Fibroblast of mammary gland (primary cell): ENCODE data around the gene MCM9.
"Not testable (repeated sequence)": the region's sequence is repeated elsewhere in the genome, so short reads cannot be mapped to it uniquely, and the experiment has no call there.

Experiments used
- DNase-seq: peaks from one replicate; pipeline ENCODE4 v3.0.0-alpha.2; 2010; ENCODE audit warnings: low read depth
- H3K4me3 ChIP-seq: 2 replicates; pipeline ENCODE4 v1.5.1; 2011; ENCODE audit warnings: low read depth, mild to moderate bottlenecking, low read length, moderate library complexity; ENCODE audit not compliant: control insufficient read depth
- TF ChIP-seq, protein P1 (sequence below): conservative IDR thresholded peaks from 2 replicates; pipeline ENCODE4 v1.5.1; 2011; ENCODE audit warnings: low read depth, low read length, inconsistent platforms; ENCODE audit not compliant: control insufficient read depth, insufficient read depth

MCM9 gene

DNA sequence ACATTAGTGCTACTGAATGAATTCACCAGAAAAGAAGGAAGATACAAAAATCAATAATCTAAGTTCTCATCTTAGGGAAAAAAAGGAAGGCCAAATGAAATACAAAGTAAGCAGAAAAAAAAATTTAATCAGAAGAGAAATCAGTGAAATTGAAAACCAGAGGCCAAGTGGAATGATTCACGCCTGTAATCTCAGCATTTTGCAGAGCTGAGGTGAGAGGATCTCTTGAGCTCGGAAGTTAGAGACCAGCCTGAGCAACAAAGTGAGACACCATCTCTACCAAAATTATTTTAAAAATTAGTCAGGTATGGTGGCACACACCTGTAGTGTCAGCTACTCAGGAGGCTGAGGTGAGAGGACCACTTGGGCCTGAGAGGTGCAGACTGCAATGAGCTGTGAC lies 62.2 kb downstream of the MCM9 start:
- H3K4me3 ChIP-seq = no peak overlapping the region
- TF ChIP-seq, protein P1, sequence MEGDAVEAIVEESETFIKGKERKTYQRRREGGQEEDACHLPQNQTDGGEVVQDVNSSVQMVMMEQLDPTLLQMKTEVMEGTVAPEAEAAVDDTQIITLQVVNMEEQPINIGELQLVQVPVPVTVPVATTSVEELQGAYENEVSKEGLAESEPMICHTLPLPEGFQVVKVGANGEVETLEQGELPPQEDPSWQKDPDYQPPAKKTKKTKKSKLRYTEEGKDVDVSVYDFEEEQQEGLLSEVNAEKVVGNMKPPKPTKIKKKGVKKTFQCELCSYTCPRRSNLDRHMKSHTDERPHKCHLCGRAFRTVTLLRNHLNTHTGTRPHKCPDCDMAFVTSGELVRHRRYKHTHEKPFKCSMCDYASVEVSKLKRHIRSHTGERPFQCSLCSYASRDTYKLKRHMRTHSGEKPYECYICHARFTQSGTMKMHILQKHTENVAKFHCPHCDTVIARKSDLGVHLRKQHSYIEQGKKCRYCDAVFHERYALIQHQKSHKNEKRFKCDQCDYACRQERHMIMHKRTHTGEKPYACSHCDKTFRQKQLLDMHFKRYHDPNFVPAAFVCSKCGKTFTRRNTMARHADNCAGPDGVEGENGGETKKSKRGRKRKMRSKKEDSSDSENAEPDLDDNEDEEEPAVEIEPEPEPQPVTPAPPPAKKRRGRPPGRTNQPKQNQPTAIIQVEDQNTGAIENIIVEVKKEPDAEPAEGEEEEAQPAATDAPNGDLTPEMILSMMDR = no peak
- no peak for DNase-seq

DNA sequence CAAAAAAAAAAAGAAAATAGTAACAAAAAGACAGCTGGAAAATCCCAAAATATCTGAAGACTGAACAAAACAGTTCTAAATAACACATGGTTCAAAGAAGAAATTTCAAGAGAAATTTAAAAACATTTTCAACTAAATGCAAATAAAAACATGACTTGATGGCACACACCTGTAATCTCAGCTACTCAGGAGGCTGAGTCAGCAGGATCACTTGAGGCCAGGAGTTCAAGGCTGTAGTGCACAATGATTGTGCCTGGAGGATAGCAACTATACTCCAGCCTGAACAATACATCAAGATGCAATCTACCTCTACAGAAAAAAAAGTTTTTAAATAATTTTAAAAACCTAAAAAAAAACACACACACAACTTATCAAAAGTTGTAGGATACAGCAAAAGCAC lies 62.6 kb downstream of the MCM9 start:
- TF ChIP-seq, protein P1 = no peak
- H3K4me3 ChIP-seq = no peak overlapping the region
- DNase-seq = no peak

DNA sequence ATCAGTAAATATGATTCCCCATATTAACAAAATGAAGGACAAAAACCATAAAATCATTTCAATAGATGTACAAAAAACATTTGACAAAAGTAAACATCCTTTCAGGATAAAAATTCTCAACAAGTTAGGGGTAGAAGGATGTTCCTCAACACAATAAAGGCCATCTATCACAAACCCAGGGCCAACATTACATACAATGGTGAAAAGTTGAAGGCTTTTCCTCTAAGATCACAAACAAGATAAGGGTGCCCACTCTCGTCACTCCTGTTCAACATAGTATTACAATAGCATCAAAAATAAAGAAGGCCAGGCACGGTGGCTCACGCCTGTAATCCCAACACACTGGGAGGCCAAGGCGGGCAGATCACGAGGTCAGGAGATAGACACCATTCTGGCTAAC lies 63.6 kb downstream of the MCM9 start:
- TF ChIP-seq, protein P1 = no peak
- H3K4me3 ChIP-seq = no peak overlapping the region
- no peak for DNase-seq

DNA sequence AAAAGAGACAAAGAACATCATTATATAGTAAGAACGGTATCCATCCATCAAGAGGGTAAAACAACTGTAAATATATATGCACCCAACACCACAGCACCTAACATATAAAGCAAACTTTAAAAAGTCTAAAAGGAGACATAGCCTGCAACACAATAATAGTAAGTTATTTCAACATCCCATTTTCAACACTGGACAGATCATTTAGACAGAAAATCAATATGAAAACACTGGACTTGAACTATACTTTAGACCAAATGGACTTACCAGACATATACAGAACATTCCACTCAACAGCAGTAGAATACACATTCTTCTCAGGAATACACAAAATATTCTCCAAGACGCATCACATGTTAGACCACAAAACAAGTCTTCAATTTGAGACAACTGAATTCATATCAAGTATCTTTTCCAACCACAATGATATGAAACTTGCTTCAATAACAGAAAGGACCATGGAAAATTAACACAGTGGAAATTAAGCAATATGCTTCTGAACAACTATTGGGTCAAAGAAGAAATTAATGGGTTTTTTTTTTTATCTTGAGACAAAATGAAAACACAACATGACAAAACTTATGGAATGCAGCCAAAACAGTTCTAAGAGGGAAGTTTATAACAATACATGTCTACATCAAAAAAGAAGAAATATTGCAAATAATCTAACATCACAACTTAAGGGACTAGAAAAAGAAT lies 64.9 kb downstream of the MCM9 start:
- no peak overlapping the region for H3K4me3 ChIP-seq
- DNase-seq = peak; percentile 55
- TF ChIP-seq, protein P1 = no peak

DNA sequence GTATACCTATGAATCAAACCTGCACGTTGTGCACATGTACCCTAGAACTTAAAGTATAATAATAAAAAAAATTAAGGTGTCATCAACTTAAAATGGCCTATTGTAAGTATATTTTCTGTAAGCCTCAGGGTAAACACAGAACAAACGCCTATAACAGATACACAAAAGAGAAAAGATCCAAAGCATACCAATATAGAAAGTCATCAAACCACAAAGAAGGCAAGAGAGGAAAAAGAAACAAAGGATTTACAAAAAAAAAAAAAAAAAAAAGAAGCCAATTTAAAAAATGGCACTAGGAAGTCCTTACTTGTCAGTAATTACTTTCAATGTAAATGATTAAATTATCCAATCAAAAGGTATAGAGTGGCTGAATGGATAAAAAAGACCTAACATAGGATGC lies 65.6 kb downstream of the MCM9 start:
- no peak overlapping the region for H3K4me3 ChIP-seq
- TF ChIP-seq, protein P1 = no peak
- peak; percentile 58 for DNase-seq

DNA sequence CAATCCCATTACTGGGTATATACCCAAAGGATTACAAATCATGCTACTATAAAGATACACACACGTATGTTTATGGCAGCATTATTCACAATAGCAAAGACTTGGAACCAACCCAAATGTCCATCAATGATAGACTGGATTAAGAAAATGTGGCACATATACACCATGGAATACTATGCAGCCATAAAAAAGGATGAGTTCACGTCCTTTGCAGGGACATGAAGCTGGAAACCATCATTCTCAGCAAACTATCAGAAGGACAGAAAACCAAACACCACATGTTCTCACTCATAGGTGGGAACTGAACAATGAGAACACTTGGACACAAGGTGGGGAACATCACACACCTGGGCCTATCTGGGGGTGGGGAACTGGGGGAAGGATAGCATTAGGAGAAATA lies 66.1 kb downstream of the MCM9 start:
- not testable (repeated sequence) for H3K4me3 ChIP-seq, DNase-seq

DNA sequence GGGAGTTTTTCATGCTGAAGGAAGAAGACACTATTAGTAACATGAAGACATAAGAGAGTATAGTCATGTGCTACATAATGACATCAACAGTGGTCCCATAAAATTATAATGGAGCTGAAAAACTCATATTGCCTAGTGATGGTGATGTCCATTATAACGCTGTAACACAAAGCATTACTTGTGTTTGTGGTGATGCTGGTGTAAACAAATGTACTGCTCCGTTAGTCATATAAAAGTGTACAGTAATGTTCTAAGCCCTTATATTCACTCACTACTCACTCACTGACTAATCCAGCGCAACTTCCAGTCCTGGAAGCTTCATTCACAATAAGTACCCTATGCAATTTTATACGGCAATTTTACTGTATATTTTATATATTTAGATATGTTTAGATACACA lies 67.8 kb downstream of the MCM9 start:
- no peak overlapping the region for H3K4me3 ChIP-seq
- TF ChIP-seq, protein P1 = no peak
- DNase-seq = peak; percentile 71
